OCI-LY3 (cell line): ENCODE measurements around the gene FCHSD1.

Experiments used
- EZH2phosphoT487 ChIP-seq: fragments of 200-600 bp; shearing (Covaris generic); IDR thresholded peaks from 2 replicates; pipeline ENCODE4 v1.6.1; 2018; ENCODE audit warnings: antibody characterized with exemption, mixed run types, low read depth
- TF ChIP-seq, protein P1 (sequence below): fragments of 200-600, 300-600 bp; sonication (generic); IDR thresholded peaks from 2 replicates; pipeline ENCODE4 v1.5.1; 2014; ENCODE audit warnings: antibody characterized with exemption, low read length, low read depth

DNA sequence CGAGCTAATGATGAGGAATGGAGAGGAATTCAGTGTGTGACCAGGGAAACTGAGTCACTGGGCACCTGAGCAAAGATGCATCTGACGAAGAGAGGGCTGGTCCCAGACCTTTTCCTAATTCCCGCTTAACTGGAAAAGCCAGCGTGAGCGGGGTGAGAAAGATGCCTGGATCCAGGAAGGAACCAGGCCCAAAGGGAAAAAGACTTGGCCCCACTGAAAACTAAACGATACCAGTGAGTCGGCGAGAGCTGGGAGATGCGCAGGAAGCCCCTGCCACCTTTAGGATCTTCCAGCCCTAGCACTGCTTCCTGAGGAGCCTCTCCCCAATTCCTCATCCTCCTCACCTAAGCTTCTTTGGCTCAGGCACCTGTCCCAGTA lies 499 bp upstream of the FCHSD1 start:
- TF ChIP-seq, protein P1, sequence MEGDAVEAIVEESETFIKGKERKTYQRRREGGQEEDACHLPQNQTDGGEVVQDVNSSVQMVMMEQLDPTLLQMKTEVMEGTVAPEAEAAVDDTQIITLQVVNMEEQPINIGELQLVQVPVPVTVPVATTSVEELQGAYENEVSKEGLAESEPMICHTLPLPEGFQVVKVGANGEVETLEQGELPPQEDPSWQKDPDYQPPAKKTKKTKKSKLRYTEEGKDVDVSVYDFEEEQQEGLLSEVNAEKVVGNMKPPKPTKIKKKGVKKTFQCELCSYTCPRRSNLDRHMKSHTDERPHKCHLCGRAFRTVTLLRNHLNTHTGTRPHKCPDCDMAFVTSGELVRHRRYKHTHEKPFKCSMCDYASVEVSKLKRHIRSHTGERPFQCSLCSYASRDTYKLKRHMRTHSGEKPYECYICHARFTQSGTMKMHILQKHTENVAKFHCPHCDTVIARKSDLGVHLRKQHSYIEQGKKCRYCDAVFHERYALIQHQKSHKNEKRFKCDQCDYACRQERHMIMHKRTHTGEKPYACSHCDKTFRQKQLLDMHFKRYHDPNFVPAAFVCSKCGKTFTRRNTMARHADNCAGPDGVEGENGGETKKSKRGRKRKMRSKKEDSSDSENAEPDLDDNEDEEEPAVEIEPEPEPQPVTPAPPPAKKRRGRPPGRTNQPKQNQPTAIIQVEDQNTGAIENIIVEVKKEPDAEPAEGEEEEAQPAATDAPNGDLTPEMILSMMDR: no peak
- no peak for TF ChIP-seq EZH2phosphoT487
